PC-9 (cell line): Measurements from ENCODE around the gene GNA12.

Experiments
- CTCF ChIP-seq: fragments of 200-600 bp; sonication (generic); conservative IDR thresholded peaks from 2 replicates; pipeline ENCODE4 v1.6.1; 2017; ENCODE audit warnings: mixed run types, antibody characterized with exemption, mild to moderate bottlenecking, moderate library complexity
- EZH2 ChIP-seq: fragments of 200-600 bp; sonication (generic); IDR thresholded peaks from 2 replicates; pipeline ENCODE4 v1.8.0; 2017; ENCODE audit warnings: antibody characterized with exemption, low read depth

GRCh38 chr7:2714636-2715035 is 129.5 kb downstream of the GNA12 start:
- TF ChIP-seq CTCF (no peak), EZH2 (no peak)
